CD14-positive monocyte (primary cell): ENCODE data around the gene CACNB4. TPM values are rescaled to one million over a fixed set of nuclear protein-coding genes. Genes with fewer than 3 reads are reported as not detected.
A peak's percentile ranks its signal among the peaks of the same experiment; 100 is the strongest.

ENCODE experiments used
- DNase-seq, 3 donors: peaks; one replicate each; pipeline ENCODE4 v3.0.0-alpha.2; 2011 to 2022
- H2AFZ ChIP-seq: 2 replicates; pipeline ENCODE4 v1.6.0; 2012; ENCODE audit warnings: mild to moderate bottlenecking, low read depth, low read length, inconsistent platforms; ENCODE audit not compliant: insufficient read depth, poor library complexity, severe bottlenecking
- H3K27ac ChIP-seq, 2 donors: 1 replicate in 1 of 2; 2 replicates in 1 of 2; pipeline ENCODE4 v1.5.1; 2012 to 2013; ENCODE audit warnings: low read length in 2 of 2, control low read depth in 1 of 2, inconsistent platforms in 1 of 2, low read depth in 1 of 2, mild to moderate bottlenecking in 1 of 2
- H3K27me3 ChIP-seq, 2 donors: one replicate each; pipeline versions ENCODE4 v1.6.0 to v1.6.1; 2011 to 2013; ENCODE audit warnings: low read length in 2 of 2; ENCODE audit not compliant: control insufficient read depth in 2 of 2, insufficient read depth in 2 of 2
- H3K36me3 ChIP-seq, 2 donors: replicated peaks in 1 of 2; 1 replicate in 1 of 2; 2 replicates in 1 of 2; pipeline versions ENCODE4 v1.5.1 to v1.6.1; 2012 to 2013; ENCODE audit warnings: low read length in 2 of 2, control low read depth in 1 of 2, inconsistent platforms in 1 of 2, mild to moderate bottlenecking in 1 of 2; ENCODE audit not compliant: insufficient read depth in 2 of 2, control insufficient read depth in 1 of 2
- H3K4me1 ChIP-seq, 2 donors: 1 replicate in 1 of 2; 2 replicates in 1 of 2; pipeline versions ENCODE4 v1.5.1 to v1.6.1; 2012 to 2013; ENCODE audit warnings: low read length in 2 of 2, control low read depth in 1 of 2, inconsistent platforms in 1 of 2, mild to moderate bottlenecking in 1 of 2, moderate library complexity in 1 of 2; ENCODE audit not compliant: insufficient read depth in 2 of 2, control insufficient read depth in 1 of 2
- H3K4me2 ChIP-seq: replicated peaks from 2 replicates; pipeline ENCODE3; 2012; ENCODE audit warnings: low read length, moderate library complexity, mild to moderate bottlenecking; ENCODE audit not compliant: poor library complexity, severe bottlenecking; ENCODE audit errors: extremely low read depth
- H3K4me3 ChIP-seq, 3 experiments: fragments of 200-600 bp in 1 of 3; sonication (generic) in 1 of 3; replicated peaks in 1 of 3; 1 replicate in 2 of 3; 2 replicates in 1 of 3; pipeline ENCODE4 v1.5.1; 2011 to 2013; ENCODE audit warnings: low read length in 3 of 3, mild to moderate bottlenecking in 3 of 3, control low read depth in 2 of 3, low read depth in 2 of 3, inconsistent platforms in 1 of 3, moderate library complexity in 1 of 3
- H3K79me2 ChIP-seq: 2 replicates; pipeline ENCODE4 v1.6.0; 2012; ENCODE audit warnings: mild to moderate bottlenecking, control low read depth, inconsistent platforms, low read length, moderate library complexity; ENCODE audit not compliant: insufficient read depth
- H3K9ac ChIP-seq: 2 replicates; pipeline ENCODE4 v1.6.0; 2017; ENCODE audit warnings: low read length, mild to moderate bottlenecking; ENCODE audit not compliant: insufficient read depth, poor library complexity, severe bottlenecking
- H3K9me3 ChIP-seq, 2 donors: replicated peaks in 1 of 2; 1 replicate in 1 of 2; 2 replicates in 1 of 2; pipeline versions ENCODE4 v1.5.1 to v1.6.1; 2012 to 2013; ENCODE audit warnings: low read length in 2 of 2, control low read depth in 1 of 2; ENCODE audit not compliant: control insufficient read depth in 1 of 2, insufficient read depth in 1 of 2
- H4K20me1 ChIP-seq: 2 replicates; pipeline ENCODE4 v1.6.0; 2012; ENCODE audit warnings: mild to moderate bottlenecking, low read length, control low read depth, moderate library complexity; ENCODE audit not compliant: insufficient read depth
- H3K27ac Mint-ChIP-seq, 7 donors: one replicate each; pipeline ENCODE4 v1.8.0; 2020; ENCODE audit warnings: mild to moderate bottlenecking in 7 of 7, mixed read lengths in 7 of 7, moderate library complexity in 6 of 7, inconsistent platforms in 2 of 7
- H3K27me3 Mint-ChIP-seq, 3 donors: one replicate each; pipeline ENCODE4 v1.8.0; 2021 to 2022; ENCODE audit warnings: low read depth in 3 of 3, mild to moderate bottlenecking in 3 of 3, mixed read lengths in 3 of 3, moderate library complexity in 3 of 3, inconsistent platforms in 1 of 3
- H3K36me3 Mint-ChIP-seq, 2 donors: one replicate each; pipeline ENCODE4 v1.8.0; 2020; ENCODE audit warnings: mixed read lengths in 2 of 2, inconsistent platforms in 1 of 2, mild to moderate bottlenecking in 1 of 2
- H3K4me1 Mint-ChIP-seq: one replicate; pipeline ENCODE4 v1.8.0; 2020; ENCODE audit warnings: mild to moderate bottlenecking, mixed read lengths
- H3K4me3 Mint-ChIP-seq, 2 donors: one replicate each; pipeline ENCODE4 v1.8.0; 2020; ENCODE audit warnings: mild to moderate bottlenecking in 2 of 2, mixed read lengths in 2 of 2, moderate library complexity in 1 of 2
- H3K9me3 Mint-ChIP-seq, 7 donors: one replicate each; pipeline ENCODE4 v1.8.0; 2020 to 2022; ENCODE audit warnings: mixed read lengths in 7 of 7, mild to moderate bottlenecking in 6 of 7, moderate library complexity in 6 of 7, inconsistent platforms in 2 of 7
- WGBS: methylation state at CpG from one replicate; pipeline ENCODE4 v1.1.5; 2013; ENCODE audit warnings: missing lambda C conversion rate; ENCODE audit not compliant: insufficient coverage; 5-methylcytosine and 5-hydroxymethylcytosine counted together
- intact Hi-C, 2 donors: fragments of 100-400 bp; cut with micrococcal nuclease; formaldehyde crosslinking; loops; one replicate each; pipeline versions ENCODE4 v1.15.0 to v1.15.1; 2023
- polyA plus RNA-seq, 3 donors: library from polyadenylated mRNA; depleted of rRNA in 1 of 3; unstranded in 2 of 3; stranded (reverse) in 1 of 3; fragments of 300-500 nt in 2 of 3; fragments of >200 nt in 1 of 3; fragmentation: Illumina TruSeq in 2 of 3; gene quantifications; 1 replicate in 2 of 3; 2 replicates in 1 of 3; pipeline ENCODE4 v1.2.3, GENCODE V29; 2012 to 2021
- TF ChIP-seq, protein P1 (sequence below): fragments of 200-600 bp; IDR thresholded peaks from one replicate; pipeline ENCODE4 v1.8.0; 2022; ENCODE audit warnings: antibody characterized with exemption, mild to moderate bottlenecking

The CACNB4 gene
- polyA plus RNA-seq, 3 donors: 0.44 to 1.9 (median 1.1) TPM

- no CpG with 5 or more reads among the region's 2 CpGs for WGBS
- Histone ChIP-seq H3K4me2 (no peak overlapping the region), H3K4me1 (peaks cover 22 to 23% of the 10 kb centered on the region in 2 donors), H3K27ac (no peak overlapping the region), H3K9ac (no peak overlapping the region), H3K79me2 (peaks cover 82% of the 10 kb centered on the region), H2AFZ (no peak overlapping the region), H3K27me3 (no peaks in the 10 kb centered on the region), H3K9me3 (no peaks in the 10 kb centered on the region), H3K4me3 (no peak overlapping the region), H3K36me3 (peaks cover 3 to 4% of the 10 kb centered on the region in 2 donors), H4K20me1 (peaks cover 59% of the 10 kb centered on the region)
- no peak for DNase-seq
- Mint-ChIP-seq H3K9me3 (no peaks in the 10 kb centered on the region), H3K36me3 (peaks cover 6 to 18% of the 10 kb centered on the region in 2 donors), H3K4me1 (peaks cover 52% of the 10 kb centered on the region), H3K27me3 (no peaks in the 10 kb centered on the region), H3K27ac (no peak overlapping the region), H3K4me3 (no peak overlapping the region)
- intact Hi-C loops: loop anchor here (5.0 to 10.0 kb wide), 3 partner anchors 62 to 892 kb away; partner anchors contain the start of genes ARL6IP6 (in 1 of the 2) and PRPF40A (in 1 of the 2)
- TF ChIP-seq, protein P1, sequence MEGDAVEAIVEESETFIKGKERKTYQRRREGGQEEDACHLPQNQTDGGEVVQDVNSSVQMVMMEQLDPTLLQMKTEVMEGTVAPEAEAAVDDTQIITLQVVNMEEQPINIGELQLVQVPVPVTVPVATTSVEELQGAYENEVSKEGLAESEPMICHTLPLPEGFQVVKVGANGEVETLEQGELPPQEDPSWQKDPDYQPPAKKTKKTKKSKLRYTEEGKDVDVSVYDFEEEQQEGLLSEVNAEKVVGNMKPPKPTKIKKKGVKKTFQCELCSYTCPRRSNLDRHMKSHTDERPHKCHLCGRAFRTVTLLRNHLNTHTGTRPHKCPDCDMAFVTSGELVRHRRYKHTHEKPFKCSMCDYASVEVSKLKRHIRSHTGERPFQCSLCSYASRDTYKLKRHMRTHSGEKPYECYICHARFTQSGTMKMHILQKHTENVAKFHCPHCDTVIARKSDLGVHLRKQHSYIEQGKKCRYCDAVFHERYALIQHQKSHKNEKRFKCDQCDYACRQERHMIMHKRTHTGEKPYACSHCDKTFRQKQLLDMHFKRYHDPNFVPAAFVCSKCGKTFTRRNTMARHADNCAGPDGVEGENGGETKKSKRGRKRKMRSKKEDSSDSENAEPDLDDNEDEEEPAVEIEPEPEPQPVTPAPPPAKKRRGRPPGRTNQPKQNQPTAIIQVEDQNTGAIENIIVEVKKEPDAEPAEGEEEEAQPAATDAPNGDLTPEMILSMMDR: no peak
Observed at GRCh38 chr2:151824886-151825285, 274.0 kb downstream of the CACNB4 start.

- no peak overlapping the region for H3K9ac ChIP-seq
- peak overlapping the region in 1 of 7 donors; percentile 75 for H3K27ac Mint-ChIP-seq
- no peak for DNase-seq
- peaks cover 71% of the 10 kb centered on the region for H4K20me1 ChIP-seq
- H3K4me3 ChIP-seq: no peak overlapping the region
- intact Hi-C loops: loop anchor here (10.0 kb wide), 1 partner anchor 121 kb away; no protein-coding TSS in a partner anchor
- no peak overlapping the region for H3K4me3 Mint-ChIP-seq
- no peak overlapping the region for H3K27ac ChIP-seq
- H3K27me3 Mint-ChIP-seq: no peaks in the 10 kb centered on the region
- TF ChIP-seq, protein P1: no peak
- peaks cover 6 to 21% of the 10 kb centered on the region in 2 donors for H3K36me3 Mint-ChIP-seq
- peaks cover 3 to 4% of the 10 kb centered on the region in 2 donors for H3K36me3 ChIP-seq
- H3K4me1 Mint-ChIP-seq: peaks cover 48% of the 10 kb centered on the region
- no peaks in the 10 kb centered on the region for H3K9me3 Mint-ChIP-seq
- no peak overlapping the region for H2AFZ ChIP-seq
- no peaks in the 10 kb centered on the region for H3K27me3 ChIP-seq
- WGBS: 49% methylated on average over 3 of the region's 6 CpGs
- H3K9me3 ChIP-seq: no peaks in the 10 kb centered on the region
- peaks cover 95% of the 10 kb centered on the region for H3K79me2 ChIP-seq
- H3K4me1 ChIP-seq: peaks cover 17 to 19% of the 10 kb centered on the region in 2 donors
- no peak overlapping the region for H3K4me2 ChIP-seq
Observed at GRCh38 chr2:151823651-151824050, 275.2 kb downstream of the CACNB4 start.
